Epithelial cell of esophagus (primary cell): Measurements from ENCODE around the gene TCERG1L.

ENCODE experiments used
- DNase-seq: peaks from one replicate; pipeline ENCODE4 v3.0.0; 2010; ENCODE audit warnings: low read depth
- H3K4me3 ChIP-seq: 2 replicates; pipeline ENCODE4 v1.5.1; 2011; ENCODE audit warnings: mild to moderate bottlenecking, low read length, control low read depth
- TF ChIP-seq, protein P1 (sequence below): IDR thresholded peaks from 2 replicates; pipeline ENCODE4 v1.5.1; 2011; ENCODE audit warnings: low read depth, mild to moderate bottlenecking, low read length, control low read depth, inconsistent platforms; ENCODE audit not compliant: insufficient read depth; ENCODE audit errors: missing control alignments

Gene TCERG1L

GRCh38 chr10:131092876-131093275, 218.6 kb downstream of the TCERG1L start:
- no peak for DNase-seq
- H3K4me3 ChIP-seq: no peak overlapping the region
- TF ChIP-seq, protein P1, sequence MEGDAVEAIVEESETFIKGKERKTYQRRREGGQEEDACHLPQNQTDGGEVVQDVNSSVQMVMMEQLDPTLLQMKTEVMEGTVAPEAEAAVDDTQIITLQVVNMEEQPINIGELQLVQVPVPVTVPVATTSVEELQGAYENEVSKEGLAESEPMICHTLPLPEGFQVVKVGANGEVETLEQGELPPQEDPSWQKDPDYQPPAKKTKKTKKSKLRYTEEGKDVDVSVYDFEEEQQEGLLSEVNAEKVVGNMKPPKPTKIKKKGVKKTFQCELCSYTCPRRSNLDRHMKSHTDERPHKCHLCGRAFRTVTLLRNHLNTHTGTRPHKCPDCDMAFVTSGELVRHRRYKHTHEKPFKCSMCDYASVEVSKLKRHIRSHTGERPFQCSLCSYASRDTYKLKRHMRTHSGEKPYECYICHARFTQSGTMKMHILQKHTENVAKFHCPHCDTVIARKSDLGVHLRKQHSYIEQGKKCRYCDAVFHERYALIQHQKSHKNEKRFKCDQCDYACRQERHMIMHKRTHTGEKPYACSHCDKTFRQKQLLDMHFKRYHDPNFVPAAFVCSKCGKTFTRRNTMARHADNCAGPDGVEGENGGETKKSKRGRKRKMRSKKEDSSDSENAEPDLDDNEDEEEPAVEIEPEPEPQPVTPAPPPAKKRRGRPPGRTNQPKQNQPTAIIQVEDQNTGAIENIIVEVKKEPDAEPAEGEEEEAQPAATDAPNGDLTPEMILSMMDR: no peak

DNA sequence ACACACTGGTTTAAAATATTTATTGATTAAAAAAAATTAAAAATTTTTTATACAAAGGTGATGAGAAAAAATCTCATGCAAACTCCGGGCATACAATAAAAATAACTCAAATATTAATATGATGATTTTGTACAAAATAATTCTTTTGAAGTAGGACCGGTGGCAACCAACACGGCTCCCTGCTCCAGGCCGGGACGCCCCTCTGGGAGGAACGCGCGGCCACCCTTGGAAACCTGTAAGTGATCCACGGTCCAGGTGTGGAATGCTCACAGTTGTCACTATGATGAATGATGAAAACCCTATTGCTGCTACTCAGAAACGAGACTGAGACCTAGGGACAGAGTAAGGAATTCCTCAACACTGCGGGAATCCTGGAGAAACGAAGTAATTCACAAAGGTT, 219.1 kb downstream of the TCERG1L start:
- DNase-seq: no peak
- TF ChIP-seq, protein P1: no peak
- no peak overlapping the region for H3K4me3 ChIP-seq

DNA sequence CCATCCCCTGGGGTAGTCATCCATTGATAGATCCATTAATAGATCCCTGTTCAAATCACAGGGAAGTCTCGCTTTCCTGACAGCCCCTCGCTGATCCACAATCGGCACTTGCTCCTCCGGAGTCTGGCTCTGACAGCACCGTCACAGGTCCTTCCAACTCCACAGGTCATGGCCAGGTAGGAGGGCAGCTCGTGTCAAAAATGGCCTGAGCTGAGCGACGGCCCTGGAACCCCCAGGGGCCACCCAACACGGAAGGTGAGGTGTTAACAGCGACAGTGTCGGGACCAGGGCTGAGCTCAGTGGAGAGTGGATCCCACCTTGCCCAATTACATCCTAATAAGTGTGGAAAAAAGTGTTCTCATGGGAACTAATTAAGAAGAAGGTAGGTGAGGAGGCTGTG, 219.8 kb downstream of the TCERG1L start:
- TF ChIP-seq, protein P1: no peak
- no peak for DNase-seq
- H3K4me3 ChIP-seq: no peak overlapping the region

DNA sequence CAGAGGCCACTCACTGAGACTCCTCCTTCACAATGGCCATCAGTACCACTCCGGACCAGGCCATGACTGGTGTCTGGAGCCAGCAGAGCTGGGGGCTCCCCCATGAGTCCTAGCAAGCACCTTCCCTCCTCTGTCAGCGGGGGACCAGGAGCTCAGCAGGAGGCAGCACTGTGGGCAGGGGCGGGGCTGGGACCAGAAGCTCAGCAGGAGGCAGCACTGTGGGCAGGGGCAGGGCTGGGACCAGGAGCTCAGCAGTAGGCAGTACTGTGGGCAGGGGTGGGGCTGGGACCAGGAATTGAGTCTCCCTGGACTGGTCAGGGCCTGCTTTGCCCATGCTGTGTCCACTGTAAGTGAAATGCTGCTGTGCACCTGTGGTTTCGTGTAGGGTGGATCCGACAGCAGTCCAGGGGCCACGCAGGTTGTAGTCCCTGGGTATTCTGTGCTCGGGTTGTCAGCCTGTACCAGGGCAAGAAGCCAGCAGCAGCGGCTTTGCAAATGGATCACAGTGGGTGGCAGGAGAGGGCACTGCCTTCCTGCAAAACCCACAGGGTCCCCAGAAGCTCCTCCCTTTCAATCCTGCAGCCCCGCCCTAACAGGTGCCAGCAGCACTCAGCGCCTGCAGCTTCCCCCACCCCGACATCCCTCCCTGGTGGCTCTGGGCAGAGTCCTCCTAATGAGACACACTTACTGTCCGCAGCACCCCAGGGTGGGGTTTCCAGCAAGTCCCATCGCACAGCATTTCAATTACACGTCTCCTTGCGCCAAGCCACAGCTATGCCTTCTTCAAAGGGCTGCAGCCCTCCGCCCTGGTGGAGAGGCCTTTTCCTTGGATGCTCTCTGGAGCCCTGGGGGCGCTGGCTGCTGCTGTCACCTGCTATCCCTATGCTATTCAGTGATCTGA, 220.5 kb downstream of the TCERG1L start:
- no peak overlapping the region for H3K4me3 ChIP-seq
- DNase-seq: no peak
- TF ChIP-seq, protein P1: no peak

DNA sequence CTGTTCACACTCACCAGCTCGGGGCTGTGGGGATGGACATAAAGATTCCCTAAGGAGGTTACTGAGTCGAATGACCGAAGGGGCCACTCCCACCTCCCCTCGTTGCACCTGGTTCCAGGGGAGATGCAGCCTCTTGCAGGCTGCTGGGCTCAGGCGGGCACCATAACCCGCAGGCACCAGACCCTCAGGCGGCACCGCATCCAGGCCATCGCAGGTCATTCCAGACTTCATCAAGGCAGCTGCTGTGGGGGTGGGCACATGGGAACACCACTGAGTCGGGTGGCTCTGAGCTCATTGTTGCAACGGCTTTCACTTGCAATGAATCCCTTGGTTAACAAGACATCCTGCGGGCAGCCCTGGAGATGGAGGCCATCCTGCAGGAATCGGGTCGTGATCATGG, 221.7 kb downstream of the TCERG1L start:
- no peak overlapping the region for H3K4me3 ChIP-seq
- TF ChIP-seq, protein P1: no peak
- DNase-seq: no peak

DNA sequence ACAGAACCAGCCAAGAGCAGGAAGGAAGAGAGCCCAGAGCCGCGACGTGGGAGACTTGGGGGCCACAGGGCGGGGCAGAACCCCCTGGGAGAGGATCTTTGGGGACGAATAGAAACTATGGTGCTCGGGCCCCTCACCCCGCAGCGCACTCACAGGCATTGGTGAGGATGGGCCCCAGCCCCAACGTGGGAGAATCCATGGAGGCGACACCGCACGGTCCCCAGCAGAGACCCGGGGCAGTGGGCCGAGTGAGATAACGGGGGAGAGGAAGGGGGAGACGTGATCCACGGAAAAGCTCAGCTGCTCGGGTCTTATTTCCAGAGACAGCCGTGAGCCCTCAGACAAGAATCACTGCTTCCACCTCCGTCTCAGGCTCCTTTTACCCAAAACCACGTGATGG, 222.4 kb downstream of the TCERG1L start:
- no peak overlapping the region for H3K4me3 ChIP-seq
- DNase-seq: no peak
- TF ChIP-seq, protein P1: no peak

- TF ChIP-seq, protein P1: no peak
These were observed 222.9 kb downstream of the TCERG1L start for GRCh38 chr10:131088619-131089018.

More at GRCh38 chr10:131088619-131089018, 222.9 kb downstream of the TCERG1L start:
- DNase-seq: no peak
- no peak overlapping the region for H3K4me3 ChIP-seq
